Measurements from ENCODE around the gene KDM6B. TPM values are rescaled to one million over a fixed set of nuclear protein-coding genes. Genes with fewer than 3 reads are reported as not detected.

KDM6B gene
- total and polyA plus RNA-seq, 4 donors: 2.5 to 11.5 (median 3.3) TPM

DNA sequence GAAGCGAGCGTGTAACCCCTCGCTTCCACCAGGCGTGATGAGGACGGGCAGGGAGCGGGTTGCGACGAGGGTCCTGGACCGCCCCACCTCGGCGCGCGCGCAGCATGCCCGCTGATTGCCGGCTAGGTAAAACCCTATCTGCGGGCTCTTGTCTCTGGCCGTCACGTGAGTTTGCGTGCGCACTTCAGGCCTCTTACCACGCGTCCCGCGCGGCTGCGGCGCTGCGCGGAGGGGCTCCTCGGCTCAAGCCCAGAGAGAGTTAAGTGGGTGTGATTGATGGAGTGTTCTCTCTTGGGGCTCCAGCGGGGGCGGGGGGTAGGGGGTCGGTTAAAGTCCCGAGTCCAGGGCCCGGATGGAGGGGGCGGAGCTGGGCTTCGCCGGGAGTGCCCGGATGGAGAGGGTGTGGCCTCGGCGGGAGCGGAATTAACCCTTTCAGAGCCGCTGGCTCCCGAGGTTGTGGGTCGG, 7.9 kb downstream of the KDM6B start (continued):
- TF ChIP-seq, protein P1, sequence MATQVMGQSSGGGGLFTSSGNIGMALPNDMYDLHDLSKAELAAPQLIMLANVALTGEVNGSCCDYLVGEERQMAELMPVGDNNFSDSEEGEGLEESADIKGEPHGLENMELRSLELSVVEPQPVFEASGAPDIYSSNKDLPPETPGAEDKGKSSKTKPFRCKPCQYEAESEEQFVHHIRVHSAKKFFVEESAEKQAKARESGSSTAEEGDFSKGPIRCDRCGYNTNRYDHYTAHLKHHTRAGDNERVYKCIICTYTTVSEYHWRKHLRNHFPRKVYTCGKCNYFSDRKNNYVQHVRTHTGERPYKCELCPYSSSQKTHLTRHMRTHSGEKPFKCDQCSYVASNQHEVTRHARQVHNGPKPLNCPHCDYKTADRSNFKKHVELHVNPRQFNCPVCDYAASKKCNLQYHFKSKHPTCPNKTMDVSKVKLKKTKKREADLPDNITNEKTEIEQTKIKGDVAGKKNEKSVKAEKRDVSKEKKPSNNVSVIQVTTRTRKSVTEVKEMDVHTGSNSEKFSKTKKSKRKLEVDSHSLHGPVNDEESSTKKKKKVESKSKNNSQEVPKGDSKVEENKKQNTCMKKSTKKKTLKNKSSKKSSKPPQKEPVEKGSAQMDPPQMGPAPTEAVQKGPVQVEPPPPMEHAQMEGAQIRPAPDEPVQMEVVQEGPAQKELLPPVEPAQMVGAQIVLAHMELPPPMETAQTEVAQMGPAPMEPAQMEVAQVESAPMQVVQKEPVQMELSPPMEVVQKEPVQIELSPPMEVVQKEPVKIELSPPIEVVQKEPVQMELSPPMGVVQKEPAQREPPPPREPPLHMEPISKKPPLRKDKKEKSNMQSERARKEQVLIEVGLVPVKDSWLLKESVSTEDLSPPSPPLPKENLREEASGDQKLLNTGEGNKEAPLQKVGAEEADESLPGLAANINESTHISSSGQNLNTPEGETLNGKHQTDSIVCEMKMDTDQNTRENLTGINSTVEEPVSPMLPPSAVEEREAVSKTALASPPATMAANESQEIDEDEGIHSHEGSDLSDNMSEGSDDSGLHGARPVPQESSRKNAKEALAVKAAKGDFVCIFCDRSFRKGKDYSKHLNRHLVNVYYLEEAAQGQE (IDR thresholded peaks at IDR 0.05): peak; percentile 22
- peak; percentile 62 for TF ChIP-seq SP1 (IDR thresholded peaks at IDR 0.05)
- TF ChIP-seq JUND (IDR thresholded peaks at IDR 0.05): no peak
- TF ChIP-seq, protein P2, sequence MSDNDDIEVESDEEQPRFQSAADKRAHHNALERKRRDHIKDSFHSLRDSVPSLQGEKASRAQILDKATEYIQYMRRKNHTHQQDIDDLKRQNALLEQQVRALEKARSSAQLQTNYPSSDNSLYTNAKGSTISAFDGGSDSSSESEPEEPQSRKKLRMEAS (IDR thresholded peaks at IDR 0.05): peak; percentile 63
- TF ChIP-seq TAF1 (conservative IDR thresholded peaks at IDR 0.05): no peak
- peak in 1 of 2 donors; percentile 36 for TF ChIP-seq RXRA (IDR thresholded peaks at IDR 0.05)
- TF ChIP-seq GABPA (IDR thresholded peaks at IDR 0.05 in 1 of 2, conservative IDR thresholded peaks at IDR 0.05 in 1 of 2): no peak
- no peak for TF ChIP-seq NR2F2 (IDR thresholded peaks at IDR 0.05)
- TF ChIP-seq ZBTB33 (IDR thresholded peaks at IDR 0.05): peak; percentile 29

DNA sequence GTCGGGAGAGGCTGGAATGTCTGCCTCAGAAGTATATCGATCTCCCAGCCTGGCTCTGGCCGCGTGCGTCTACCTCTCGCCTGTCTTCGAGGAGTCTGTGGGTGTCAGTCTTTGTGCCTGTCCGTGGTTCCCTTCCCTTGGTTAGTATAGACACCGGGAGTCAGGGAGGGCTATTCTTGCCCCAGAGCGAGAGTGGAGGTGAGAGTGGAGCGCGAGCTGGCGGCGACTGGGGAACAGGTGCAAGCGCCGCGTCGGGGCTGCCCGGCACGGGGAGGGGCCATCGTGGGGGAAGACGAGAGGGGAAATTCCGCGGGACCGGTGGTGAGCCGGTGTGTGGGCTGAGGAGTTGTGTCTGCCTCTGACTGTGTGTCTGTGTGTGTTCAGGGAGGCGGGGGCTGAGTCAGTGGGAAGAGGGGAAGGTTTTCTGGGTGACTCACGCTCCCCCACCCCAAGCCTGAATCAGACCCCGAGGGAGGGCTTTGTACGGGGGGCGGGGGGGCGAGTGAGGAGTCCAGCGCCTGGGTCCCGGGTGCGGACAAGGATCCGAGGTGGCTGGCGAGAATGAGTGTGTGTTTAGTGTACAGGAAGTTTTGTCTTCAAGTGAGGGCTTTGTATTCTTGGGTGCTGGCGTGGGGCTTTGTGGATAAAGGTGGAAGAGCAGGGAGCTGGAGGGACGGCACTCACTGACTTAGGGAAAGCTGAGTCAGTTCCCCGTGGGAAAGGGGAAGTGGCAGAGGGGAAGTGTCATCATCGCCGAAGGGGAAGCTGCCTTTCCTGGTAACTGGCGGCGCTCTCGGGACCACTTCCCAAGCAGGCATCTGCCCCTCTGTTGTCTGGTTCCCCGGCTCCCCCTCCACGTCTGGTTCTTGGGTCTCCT, 8.6 kb downstream of the KDM6B start:
- peak overlapping the region; percentile 96 to 100 for H3K9ac ChIP-seq (ENCODE audit: low read depth in 1 of 2, low read length in 2 of 2)
- H3K4me1 ChIP-seq (ENCODE audit: control insufficient read depth in 4 of 4, insufficient read depth in 4 of 4, low read length in 3 of 4): peaks cover 0 to 52% (median 36%) of the 10 kb centered on the region in 4 donors
- H3K27me3 ChIP-seq (ENCODE audit: control insufficient read depth in 4 of 4, insufficient read depth in 4 of 4, low read length in 3 of 4): no peaks in the 10 kb centered on the region
- peak overlapping the region; percentile 66 to 94 (median 79) for H3K4me3 ChIP-seq (ENCODE audit: low read depth in 1 of 3, low read length in 3 of 3)
- H3K9me3 ChIP-seq (ENCODE audit: control insufficient read depth in 4 of 4, low read length in 3 of 4): no peaks in the 10 kb centered on the region
- peak; percentile 57 for DNase-seq (ENCODE audit: low spot score)
- WGBS: under 1% methylated on average over 47 of the region's 47 CpGs
- peak overlapping the region; percentile 99 to 100 for H3K27ac ChIP-seq (ENCODE audit: low read depth in 1 of 2, low read length in 2 of 2)
- TF ChIP-seq RXRA (IDR thresholded peaks at IDR 0.05): peak; percentile 13 to 59
- TF ChIP-seq, protein P1 (IDR thresholded peaks at IDR 0.05): no peak
- peak in 1 of 2 donors; percentile 3 for TF ChIP-seq HNF4A (conservative IDR thresholded peaks at IDR 0.05)
- no peak for TF ChIP-seq HNF4G (IDR thresholded peaks at IDR 0.05)
- TF ChIP-seq YY1 (IDR thresholded peaks at IDR 0.05): peak; percentile 44
- TF ChIP-seq, protein P3, sequence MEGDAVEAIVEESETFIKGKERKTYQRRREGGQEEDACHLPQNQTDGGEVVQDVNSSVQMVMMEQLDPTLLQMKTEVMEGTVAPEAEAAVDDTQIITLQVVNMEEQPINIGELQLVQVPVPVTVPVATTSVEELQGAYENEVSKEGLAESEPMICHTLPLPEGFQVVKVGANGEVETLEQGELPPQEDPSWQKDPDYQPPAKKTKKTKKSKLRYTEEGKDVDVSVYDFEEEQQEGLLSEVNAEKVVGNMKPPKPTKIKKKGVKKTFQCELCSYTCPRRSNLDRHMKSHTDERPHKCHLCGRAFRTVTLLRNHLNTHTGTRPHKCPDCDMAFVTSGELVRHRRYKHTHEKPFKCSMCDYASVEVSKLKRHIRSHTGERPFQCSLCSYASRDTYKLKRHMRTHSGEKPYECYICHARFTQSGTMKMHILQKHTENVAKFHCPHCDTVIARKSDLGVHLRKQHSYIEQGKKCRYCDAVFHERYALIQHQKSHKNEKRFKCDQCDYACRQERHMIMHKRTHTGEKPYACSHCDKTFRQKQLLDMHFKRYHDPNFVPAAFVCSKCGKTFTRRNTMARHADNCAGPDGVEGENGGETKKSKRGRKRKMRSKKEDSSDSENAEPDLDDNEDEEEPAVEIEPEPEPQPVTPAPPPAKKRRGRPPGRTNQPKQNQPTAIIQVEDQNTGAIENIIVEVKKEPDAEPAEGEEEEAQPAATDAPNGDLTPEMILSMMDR (IDR thresholded peaks at IDR 0.05; ENCODE audit: low read depth, low read length, missing input control): no peak
- no peak for TF ChIP-seq FOXA1 (IDR thresholded peaks at IDR 0.05)
- peak in 1 of 2 donors; percentile 58 for TF ChIP-seq JUND (IDR thresholded peaks at IDR 0.05)
- TF ChIP-seq TAF1 (conservative IDR thresholded peaks at IDR 0.05): no peak
- TF ChIP-seq ATF3 (IDR thresholded peaks at IDR 0.05): peak; percentile 50
- TF ChIP-seq FOXA2 (IDR thresholded peaks at IDR 0.05): no peak
- TF ChIP-seq GABPA (IDR thresholded peaks at IDR 0.05 in 1 of 2, conservative IDR thresholded peaks at IDR 0.05 in 1 of 2): no peak
- TF ChIP-seq SP1 (IDR thresholded peaks at IDR 0.05): no peak
- TF ChIP-seq, protein P2 (IDR thresholded peaks at IDR 0.05): peak; percentile 74
- no peak for TF ChIP-seq ZBTB33 (IDR thresholded peaks at IDR 0.05)
- TF ChIP-seq EGR1 (IDR thresholded peaks at IDR 0.05; ENCODE audit: low read depth in 2 of 2): peak; percentile 43 to 81
- peaks cover 3 to 11% (median 7%) of the 10 kb centered on the region in 4 donors for H3K36me3 ChIP-seq (ENCODE audit: control insufficient read depth in 4 of 4, insufficient read depth in 3 of 4, low read depth in 1 of 4, low read length in 3 of 4)

All from liver (tissue), 9 donors.